SK-N-SH treated with all-trans-retinoic acid at 6 μM for 48 hours (cell line): ENCODE results near the gene JMJD1C.
"Not testable (repeated sequence)": the region's sequence is repeated elsewhere in the genome, so short reads cannot be mapped to it uniquely, and the experiment has no call there.

Experiments used
- ATAC-seq: fragments of 200-7000 bp; cut with Tn5 transposase; 3 replicates; pipeline ENCODE4 v1.9.1; 2020; ENCODE audit warnings: mild to moderate bottlenecking, moderate library complexity
- ARNTL ChIP-seq: fragments of 450-650 bp; formaldehyde crosslinking; IDR thresholded peaks from 2 replicates; pipeline ENCODE4 v1.5.0; 2020; ENCODE audit warnings: low read depth, mild to moderate bottlenecking, moderate library complexity, borderline replicate concordance
- BACH2 ChIP-seq: fragments of 250-450 bp; sonication (Bioruptor Pico); IDR thresholded peaks from 2 replicates; pipeline ENCODE4 v1.9.0; 2021; ENCODE audit warnings: mild to moderate bottlenecking, borderline replicate concordance
- CSDC2 ChIP-seq: fragments of 250-450 bp; sonication (Bioruptor Pico); IDR thresholded peaks from 2 replicates; pipeline ENCODE4 v1.5.0; 2020; ENCODE audit warnings: mild to moderate bottlenecking, moderate library complexity
- ESRRG ChIP-seq: fragments of 250-450 bp; sonication (Bioruptor Pico); IDR thresholded peaks from 2 replicates; pipeline ENCODE4 v1.6.1; 2021; ENCODE audit warnings: mild to moderate bottlenecking
- GLIS3 ChIP-seq: fragments of 250-450 bp; sonication (Bioruptor Pico); IDR thresholded peaks from 2 replicates; pipeline ENCODE4 v1.5.0; 2020; ENCODE audit warnings: mild to moderate bottlenecking, moderate library complexity
- ISL1 ChIP-seq: fragments of 250-450 bp; sonication (Bioruptor Pico); IDR thresholded peaks from 2 replicates; pipeline ENCODE4 v2.1.2; 2022; ENCODE audit warnings: mild to moderate bottlenecking, moderate library complexity
- OSR1 ChIP-seq: fragments of 250-450 bp; sonication (Bioruptor Pico); IDR thresholded peaks from 2 replicates; pipeline ENCODE4 v1.8.0; 2022; ENCODE audit warnings: moderate library complexity, mild to moderate bottlenecking, inconsistent platforms
- PPARA ChIP-seq: fragments of 250-450 bp; sonication (Bioruptor Pico); IDR thresholded peaks from 2 replicates; pipeline ENCODE4 v1.5.0; 2020; ENCODE audit warnings: mild to moderate bottlenecking, borderline replicate concordance
- TCF4 ChIP-seq: fragments of 250-450 bp; sonication (Bioruptor Pico); IDR thresholded peaks from 2 replicates; pipeline ENCODE4 v1.8.0; 2021; ENCODE audit warnings: mild to moderate bottlenecking, moderate library complexity, borderline replicate concordance
- TOX ChIP-seq: fragments of 250-450 bp; sonication (Bioruptor Pico); IDR thresholded peaks from 2 replicates; pipeline ENCODE4 v1.8.0; 2021; ENCODE audit warnings: mild to moderate bottlenecking, moderate library complexity, borderline replicate concordance
- TSHZ2 ChIP-seq: fragments of 250-450 bp; sonication (Bioruptor Pico); IDR thresholded peaks from 2 replicates; pipeline ENCODE4 v1.5.0; 2020; ENCODE audit warnings: mild to moderate bottlenecking, moderate library complexity
- ZC3H10 ChIP-seq: fragments of 250-450 bp; sonication (Bioruptor Pico); IDR thresholded peaks from 2 replicates; pipeline ENCODE4 v1.5.1; 2021; ENCODE audit warnings: mild to moderate bottlenecking, moderate library complexity
- ZFP3 ChIP-seq: fragments of 250-450 bp; sonication (Bioruptor Pico); IDR thresholded peaks from 2 replicates; pipeline ENCODE4 v1.5.0; 2020; ENCODE audit warnings: mild to moderate bottlenecking, moderate library complexity
- ZNF565 ChIP-seq: fragments of 450-650 bp; formaldehyde crosslinking; conservative IDR thresholded peaks from 2 replicates; pipeline ENCODE4 v1.5.0; 2020; ENCODE audit warnings: low read depth, mild to moderate bottlenecking, moderate library complexity
- ZNF70 ChIP-seq: fragments of 450-650 bp; formaldehyde crosslinking; IDR thresholded peaks from 2 replicates; pipeline ENCODE4 v1.5.0; 2020; ENCODE audit warnings: mild to moderate bottlenecking, moderate library complexity
- ZNF8 ChIP-seq: fragments of 450-650 bp; formaldehyde crosslinking; IDR thresholded peaks from 2 replicates; pipeline ENCODE4 v1.5.0; 2020; ENCODE audit warnings: mild to moderate bottlenecking, moderate library complexity
- TF ChIP-seq, protein P1 (sequence below): fragments of 250-450 bp; sonication (Bioruptor Pico); IDR thresholded peaks from 2 replicates; pipeline ENCODE4 v1.5.1; 2021; ENCODE audit warnings: mild to moderate bottlenecking, moderate library complexity
- TF ChIP-seq, protein P2 (sequence below): fragments of 250-450 bp; sonication (Bioruptor Pico); IDR thresholded peaks from 2 replicates; pipeline ENCODE4 v1.8.0; 2021; ENCODE audit warnings: low read depth, mild to moderate bottlenecking, moderate library complexity, borderline replicate concordance

The JMJD1C gene

GRCh38 chr10:63344269-63344668 lies 121.5 kb downstream of the JMJD1C start:
- TF ChIP-seq ZNF565 (CRISPR knock-in tag), result no peak
- TF ChIP-seq ARNTL (CRISPR knock-in tag), result no peak
- TF ChIP-seq ZC3H10 (CRISPR knock-in tag), result no peak

GRCh38 chr10:63343476-63343875 lies 122.3 kb downstream of the JMJD1C start:
- no peak for ATAC-seq
- no peak for TF ChIP-seq ZNF70 (CRISPR knock-in tag)

More at GRCh38 chr10:63344269-63344668, 121.5 kb downstream of the JMJD1C start:
- ATAC-seq, result no peak

DNA sequence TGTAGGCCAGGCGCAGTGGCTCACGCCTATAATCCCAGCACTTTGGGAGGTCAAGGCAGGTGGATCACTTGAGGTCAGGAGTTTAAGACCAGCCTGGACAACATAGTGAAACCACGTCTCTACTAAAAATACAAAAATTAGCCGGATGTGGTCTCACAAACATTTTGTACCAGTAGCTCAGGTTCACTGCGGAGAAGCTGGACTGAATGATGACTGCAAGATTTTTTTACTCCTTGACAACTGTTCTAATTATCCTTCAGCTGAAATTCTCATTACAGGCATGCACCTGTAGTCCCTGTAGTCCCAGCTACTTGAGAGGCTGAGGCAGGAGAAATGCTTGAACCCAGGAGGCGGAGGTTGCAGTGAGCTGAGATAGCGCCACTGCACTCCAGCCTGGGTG lies 126.1 kb downstream of the JMJD1C start:
- not testable (repeated sequence) for ATAC-seq

DNA sequence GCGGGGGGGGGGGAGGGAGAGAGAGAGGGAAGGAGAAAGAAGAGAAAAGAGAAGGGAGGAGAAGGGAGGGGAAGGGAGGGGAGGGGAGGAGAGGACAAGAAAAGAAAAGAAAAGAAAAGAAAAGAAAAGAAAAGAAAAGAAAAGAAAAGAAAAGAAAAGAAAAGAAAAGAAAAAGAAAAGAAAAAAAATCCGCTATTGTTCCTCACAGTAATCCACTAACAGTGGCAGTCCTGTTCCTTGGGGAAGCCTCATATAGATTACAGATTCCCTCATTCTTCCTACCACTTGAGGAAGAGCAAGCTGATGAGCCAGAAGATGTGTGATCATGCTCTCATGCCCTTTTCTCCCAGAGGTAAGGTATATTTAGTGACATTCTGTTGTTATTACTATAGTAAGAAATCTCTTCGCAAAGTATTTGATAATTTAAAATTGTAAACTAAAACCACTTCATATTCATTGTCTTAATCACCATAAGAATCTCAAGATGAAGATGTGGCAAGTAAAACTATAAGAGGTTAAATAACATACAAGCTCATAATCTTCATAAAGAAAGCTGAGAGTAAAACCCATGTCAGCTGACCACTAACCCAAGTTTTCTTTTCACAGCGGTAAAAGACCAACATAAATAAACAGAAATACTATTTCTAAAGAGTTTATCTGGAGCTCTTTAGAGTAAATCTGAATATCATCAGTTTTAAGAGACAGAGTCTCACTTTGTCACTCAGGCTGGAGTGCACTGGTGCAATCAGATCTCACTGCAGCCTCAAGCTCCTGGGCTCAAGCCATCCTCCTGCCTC lies 128.1 kb downstream of the JMJD1C start:
- no peak for ATAC-seq
- TF ChIP-seq ISL1 (CRISPR knock-in tag), result no peak
- no peak for TF ChIP-seq ZNF8

- no peak for TF ChIP-seq ZFP3 (CRISPR knock-in tag)
- no peak for TF ChIP-seq OSR1 (CRISPR knock-in tag)
- no peak for TF ChIP-seq TOX (CRISPR knock-in tag)
- TF ChIP-seq BACH2, result no peak
- TF ChIP-seq, protein P1, sequence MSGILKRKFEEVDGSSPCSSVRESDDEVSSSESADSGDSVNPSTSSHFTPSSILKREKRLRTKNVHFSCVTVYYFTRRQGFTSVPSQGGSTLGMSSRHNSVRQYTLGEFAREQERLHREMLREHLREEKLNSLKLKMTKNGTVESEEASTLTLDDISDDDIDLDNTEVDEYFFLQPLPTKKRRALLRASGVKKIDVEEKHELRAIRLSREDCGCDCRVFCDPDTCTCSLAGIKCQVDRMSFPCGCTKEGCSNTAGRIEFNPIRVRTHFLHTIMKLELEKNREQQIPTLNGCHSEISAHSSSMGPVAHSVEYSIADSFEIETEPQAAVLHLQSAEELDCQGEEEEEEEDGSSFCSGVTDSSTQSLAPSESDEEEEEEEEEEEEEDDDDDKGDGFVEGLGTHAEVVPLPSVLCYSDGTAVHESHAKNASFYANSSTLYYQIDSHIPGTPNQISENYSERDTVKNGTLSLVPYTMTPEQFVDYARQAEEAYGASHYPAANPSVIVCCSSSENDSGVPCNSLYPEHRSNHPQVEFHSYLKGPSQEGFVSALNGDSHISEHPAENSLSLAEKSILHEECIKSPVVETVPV (CRISPR knock-in tag), result no peak
- TF ChIP-seq, all 23 proteins: peak for 0
- no peak for ATAC-seq
Observed at GRCh38 chr10:63331586-63331985, 134.2 kb downstream of the JMJD1C start.

GRCh38 chr10:63324495-63324854 lies 141.3 kb downstream of the JMJD1C start:
- TF ChIP-seq TSHZ2 (CRISPR knock-in tag), result no peak
- no peak for TF ChIP-seq GLIS3 (CRISPR knock-in tag)
- no peak for TF ChIP-seq TCF4 (CRISPR knock-in tag)
- no peak for TF ChIP-seq ZC3H10 (CRISPR knock-in tag)
- no peak for TF ChIP-seq ZNF565 (CRISPR knock-in tag)
- TF ChIP-seq ZFP3 (CRISPR knock-in tag), result no peak
- TF ChIP-seq BACH2, result no peak
- TF ChIP-seq, protein P1 (CRISPR knock-in tag), result no peak
- TF ChIP-seq PPARA (CRISPR knock-in tag), result no peak
- no peak for ATAC-seq

DNA sequence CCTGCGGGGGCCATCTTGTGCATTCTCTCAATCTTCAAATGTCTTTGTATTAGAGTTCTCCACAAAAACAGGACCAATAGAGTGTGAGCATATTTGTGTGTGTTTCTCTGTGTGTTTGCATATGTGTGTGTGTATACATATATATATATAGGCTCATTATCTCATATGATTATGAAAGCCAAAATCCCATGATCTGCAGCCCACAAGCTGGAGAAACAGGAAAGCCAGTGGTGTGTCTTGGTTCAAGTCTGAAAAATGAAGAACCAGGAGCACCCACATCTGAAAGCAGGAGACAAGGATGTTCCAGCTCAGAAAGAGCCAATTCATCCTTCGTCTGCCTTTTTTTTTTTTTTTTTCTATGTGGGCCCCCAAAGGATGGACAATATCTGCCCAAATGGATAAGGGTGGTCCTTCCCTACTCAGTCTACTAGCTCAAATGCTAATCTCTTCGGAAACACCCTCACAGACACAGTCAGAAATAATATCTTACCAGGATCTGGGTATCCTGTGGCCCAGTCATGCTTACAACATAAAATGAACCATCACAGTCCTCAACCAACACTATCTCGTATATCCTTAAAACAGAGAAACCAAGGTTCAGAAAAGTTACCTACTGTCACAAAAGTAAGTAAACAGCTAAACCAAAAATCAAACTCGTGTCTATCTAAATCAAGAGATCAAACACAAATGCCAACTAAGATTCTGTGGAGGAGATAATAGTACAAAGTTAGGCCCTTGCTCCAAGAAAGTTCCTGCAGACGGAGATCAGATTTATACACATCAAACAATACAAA lies 141.9 kb downstream of the JMJD1C start:
- ATAC-seq, result no peak
- no peak for TF ChIP-seq ZFP3 (CRISPR knock-in tag)
- no peak for TF ChIP-seq CSDC2 (CRISPR knock-in tag)
- no peak for TF ChIP-seq ESRRG
- no peak for TF ChIP-seq TCF4 (CRISPR knock-in tag)
- no peak for TF ChIP-seq TSHZ2 (CRISPR knock-in tag)
- TF ChIP-seq, protein P2, sequence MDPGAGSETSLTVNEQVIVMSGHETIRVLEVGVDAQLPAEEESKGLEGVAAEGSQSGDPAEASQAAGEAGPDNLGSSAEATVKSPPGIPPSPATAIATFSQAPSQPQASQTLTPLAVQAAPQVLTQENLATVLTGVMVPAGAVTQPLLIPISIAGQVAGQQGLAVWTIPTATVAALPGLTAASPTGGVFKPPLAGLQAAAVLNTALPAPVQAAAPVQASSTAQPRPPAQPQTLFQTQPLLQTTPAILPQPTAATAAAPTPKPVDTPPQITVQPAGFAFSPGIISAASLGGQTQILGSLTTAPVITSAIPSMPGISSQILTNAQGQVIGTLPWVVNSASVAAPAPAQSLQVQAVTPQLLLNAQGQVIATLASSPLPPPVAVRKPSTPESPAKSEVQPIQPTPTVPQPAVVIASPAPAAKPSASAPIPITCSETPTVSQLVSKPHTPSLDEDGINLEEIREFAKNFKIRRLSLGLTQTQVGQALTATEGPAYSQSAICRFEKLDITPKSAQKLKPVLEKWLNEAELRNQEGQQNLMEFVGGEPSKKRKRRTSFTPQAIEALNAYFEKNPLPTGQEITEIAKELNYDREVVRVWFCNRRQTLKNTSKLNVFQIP (CRISPR knock-in tag), result no peak
- no peak for TF ChIP-seq PPARA (CRISPR knock-in tag)
- TF ChIP-seq GLIS3 (CRISPR knock-in tag), result no peak
